Measurements from ENCODE around the gene PCBP3.
"Not testable (repeated sequence)": the region's sequence is repeated elsewhere in the genome, so short reads cannot be mapped to it uniquely, and the experiment has no call there.

The PCBP3 gene

DNA sequence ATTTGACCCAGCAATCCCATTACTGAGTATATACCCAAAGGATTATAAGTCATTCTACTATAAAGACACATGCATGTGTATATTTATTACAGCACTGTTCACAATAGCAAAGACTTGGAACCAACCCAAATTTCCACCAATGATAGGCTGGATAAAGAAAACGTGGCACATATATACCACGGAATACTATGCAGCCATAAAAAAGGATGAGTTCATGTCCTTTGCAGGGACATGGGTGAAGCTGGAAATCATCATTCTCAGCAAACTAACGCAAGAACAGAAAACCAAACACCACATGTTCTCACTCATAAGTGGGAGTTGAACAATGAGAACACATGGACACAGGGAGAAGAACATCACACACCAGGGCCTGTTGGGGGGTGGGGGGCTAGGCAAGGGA is 165.1 kb downstream of the PCBP3 start:
- DNase-seq (ENCODE audit: low read depth), result not testable (repeated sequence)

- no peak for DNase-seq (ENCODE audit: low read depth)
Measured at GRCh38 chr21:45809421-45809820, 165.9 kb downstream of the PCBP3 start.

DNA sequence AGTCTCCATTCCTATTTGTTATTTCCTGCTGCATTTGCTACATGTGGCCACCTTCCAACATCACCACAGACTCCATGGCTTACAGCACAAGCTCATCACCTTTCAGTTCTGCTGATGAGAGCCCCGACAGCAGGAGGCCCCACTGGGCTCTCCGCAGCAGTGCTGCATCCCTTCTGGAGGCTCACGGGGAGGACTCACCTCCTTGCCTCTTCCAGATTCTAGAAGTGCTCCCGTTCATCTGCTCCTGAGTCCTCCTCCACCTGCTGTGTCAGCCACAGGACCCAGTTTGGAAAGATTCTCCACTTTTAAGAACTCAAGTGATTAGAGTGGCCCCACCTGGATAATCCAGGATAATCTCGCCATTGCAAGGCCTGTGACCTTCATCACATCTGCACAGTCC is 167.6 kb downstream of the PCBP3 start:
- no peak for DNase-seq (ENCODE audit: low read depth)

DNA sequence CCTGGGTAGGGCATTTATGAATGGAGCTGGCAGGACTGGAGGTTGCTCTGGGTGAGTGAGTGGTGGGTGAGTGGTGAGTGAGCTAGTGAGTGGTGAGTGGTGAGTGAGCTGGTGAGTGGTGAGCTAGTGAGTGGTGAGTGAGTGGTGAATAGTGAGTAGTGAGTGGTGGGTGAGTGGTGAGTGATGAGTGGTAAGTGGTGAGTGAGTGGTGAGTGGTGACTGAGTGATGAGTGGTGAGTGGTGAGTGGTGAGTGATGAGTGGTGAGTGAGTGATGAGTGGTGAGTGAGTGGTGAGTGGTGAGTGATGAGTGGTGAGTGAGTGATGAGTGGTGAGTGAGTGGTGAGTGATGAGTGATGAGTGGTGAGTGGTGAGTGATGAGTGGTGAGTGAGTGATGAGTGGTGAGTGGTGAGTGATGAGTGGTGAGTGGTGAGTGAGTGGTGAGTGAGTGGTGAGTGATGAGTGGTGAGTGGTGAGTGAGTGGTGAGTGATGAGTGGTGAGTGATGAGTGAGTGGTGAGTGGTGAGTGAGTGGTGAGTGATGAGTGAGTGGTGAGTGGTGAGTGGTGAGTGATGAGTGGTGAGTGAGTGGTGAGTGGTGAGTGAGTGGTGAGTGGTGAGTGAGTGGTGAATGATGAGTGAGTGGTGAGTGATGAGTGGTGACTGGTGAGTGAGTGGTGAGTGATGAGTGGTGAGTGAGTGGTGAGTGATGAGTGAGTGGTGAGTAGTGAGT is 170.8 kb downstream of the PCBP3 start:
- DNase-seq (ENCODE audit: low read depth), result not testable (repeated sequence)

DNA sequence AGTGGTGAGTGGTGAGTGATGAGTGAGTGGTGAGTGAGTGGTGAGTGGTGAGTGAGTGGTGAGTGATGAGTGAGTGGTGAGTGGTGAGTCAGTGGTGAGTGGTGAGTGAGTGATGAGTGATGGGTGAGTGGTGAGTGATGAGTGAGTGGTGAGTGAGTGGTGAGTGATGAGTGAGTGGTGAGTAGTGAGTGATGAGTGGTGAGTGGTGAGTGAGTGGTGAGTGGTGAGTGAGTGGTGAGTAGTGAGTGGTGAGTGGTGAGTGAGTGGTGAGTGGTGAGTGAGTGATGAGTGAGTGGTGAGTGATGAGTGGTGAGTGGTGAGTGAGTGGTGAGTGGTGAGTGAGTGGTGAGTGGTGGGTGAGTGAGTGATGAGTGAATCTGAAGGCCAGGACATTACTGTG is 172.3 kb downstream of the PCBP3 start:
- not testable (repeated sequence) for DNase-seq (ENCODE audit: low read depth)

GRCh38 chr21:45816794-45817193 is 173.3 kb downstream of the PCBP3 start:
- no peak for DNase-seq (ENCODE audit: low read depth)

DNA sequence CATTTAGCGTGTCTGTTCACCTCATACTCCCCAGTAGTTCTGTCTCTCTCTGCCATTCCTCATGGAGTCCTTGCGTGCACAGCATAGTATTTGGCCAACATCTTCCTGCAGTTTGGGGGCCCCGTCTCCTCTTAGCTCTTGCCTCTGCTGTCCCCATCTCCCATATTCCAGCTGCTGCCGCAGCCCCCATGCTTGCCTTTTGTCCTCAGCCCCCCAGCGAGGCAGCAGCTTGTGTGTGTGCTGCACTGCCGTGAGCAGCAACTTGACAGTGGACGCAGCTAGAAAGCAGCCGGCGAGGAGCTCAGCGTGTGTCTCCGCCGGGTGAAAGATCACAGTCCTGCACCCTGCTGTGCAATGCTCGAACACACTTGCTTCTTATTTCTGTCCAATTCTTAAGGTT is 173.8 kb downstream of the PCBP3 start:
- no peak for DNase-seq (ENCODE audit: low read depth)

DNA sequence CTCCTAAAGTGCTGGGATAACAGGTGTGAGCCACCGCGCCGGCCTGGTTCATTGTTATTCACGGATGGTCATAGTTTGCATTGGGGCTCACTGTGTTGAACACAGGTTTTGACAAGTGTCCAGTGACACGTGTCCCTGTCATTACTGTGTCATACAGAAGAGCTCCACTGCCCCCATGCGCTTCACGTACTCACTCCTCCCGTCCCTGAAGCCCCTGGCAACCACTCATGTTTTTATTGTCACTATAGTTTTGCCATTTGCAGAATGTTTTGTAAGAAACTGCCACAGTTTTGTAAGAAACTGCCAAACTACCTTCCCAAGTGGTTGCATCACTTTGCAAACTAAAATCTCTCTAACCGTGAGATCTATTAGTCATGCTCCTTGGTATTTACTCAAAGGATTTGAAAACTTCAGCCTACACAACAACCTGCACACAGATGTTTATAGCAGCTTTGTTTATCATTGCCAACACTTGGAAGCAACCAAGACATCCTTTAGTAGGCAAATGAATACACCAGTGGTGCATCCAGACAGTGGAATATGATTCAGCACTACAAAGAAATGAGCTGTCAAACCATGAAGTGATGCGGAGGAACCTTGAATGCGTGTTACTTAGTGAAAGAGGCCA is 174.9 kb downstream of the PCBP3 start:
- DNase-seq (ENCODE audit: low read depth), result no peak

DNA sequence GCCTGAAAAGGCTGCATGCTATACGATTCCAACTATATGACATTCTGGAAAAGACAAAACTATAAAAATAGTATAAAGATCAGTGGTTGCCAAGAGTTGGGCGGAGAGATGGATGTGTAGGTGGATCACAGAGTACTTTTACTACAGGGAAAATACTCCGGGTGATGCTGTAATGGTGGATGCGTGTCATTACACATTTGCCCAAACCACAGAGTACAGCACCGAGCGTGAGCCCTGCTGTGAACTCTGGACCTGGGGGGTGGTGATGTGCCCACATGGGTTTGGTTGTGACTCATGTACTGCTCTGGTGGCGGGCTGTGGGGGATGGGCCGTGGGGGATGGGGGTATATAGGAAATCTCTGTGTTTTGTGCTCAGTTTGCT is 175.4 kb downstream of the PCBP3 start:
- DNase-seq (ENCODE audit: low read depth), result peak; percentile 64

GRCh38 chr21:45819478-45820170 is 176.1 kb downstream of the PCBP3 start:
- no peak for DNase-seq (ENCODE audit: low read depth)

DNA sequence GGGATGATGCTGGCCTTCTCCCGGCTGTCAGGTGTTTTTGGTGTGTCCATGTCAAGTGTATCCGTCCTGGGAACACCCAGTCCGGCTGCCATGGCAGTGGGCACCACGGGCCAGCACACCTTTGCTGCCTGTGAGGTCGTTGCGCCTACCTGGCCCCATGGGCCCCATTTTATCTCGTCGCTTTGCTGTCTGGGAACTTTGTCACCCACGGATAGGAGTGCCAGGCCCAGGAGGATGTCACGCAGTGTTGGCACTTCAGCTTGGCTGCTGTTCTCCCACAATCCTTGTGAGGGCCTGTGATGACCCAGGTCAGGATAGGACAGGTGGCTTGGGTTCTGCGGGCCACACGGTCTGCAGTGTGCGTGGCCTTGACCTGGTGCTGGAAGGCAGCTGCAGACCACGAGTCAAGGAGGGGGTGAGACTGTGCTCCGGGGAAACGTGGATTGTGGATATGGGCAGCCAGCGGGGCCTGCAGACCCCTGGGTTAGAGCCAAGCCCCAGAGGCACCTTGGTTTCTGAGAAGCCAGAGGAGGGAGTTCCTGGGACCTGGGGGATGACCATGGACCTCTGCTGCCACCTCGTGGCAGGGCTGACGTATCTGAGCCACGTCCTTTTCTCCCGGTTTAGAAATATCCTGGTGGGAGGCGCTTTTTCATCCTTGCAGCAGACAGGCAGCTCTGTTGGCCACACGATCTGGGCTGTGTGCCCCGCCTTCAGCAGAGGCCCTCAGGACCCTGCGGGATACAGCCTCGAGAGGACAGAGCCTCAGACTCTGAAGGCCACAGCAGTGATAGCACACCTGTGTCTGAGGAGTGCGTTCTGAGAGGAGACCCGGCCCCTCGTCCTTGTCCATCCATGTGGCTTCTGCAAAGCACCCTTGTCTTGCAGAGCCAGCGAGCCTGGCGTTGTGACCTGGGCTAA is 176.9 kb downstream of the PCBP3 start:
- peak; percentile 63 for DNase-seq (ENCODE audit: low read depth)

DNA sequence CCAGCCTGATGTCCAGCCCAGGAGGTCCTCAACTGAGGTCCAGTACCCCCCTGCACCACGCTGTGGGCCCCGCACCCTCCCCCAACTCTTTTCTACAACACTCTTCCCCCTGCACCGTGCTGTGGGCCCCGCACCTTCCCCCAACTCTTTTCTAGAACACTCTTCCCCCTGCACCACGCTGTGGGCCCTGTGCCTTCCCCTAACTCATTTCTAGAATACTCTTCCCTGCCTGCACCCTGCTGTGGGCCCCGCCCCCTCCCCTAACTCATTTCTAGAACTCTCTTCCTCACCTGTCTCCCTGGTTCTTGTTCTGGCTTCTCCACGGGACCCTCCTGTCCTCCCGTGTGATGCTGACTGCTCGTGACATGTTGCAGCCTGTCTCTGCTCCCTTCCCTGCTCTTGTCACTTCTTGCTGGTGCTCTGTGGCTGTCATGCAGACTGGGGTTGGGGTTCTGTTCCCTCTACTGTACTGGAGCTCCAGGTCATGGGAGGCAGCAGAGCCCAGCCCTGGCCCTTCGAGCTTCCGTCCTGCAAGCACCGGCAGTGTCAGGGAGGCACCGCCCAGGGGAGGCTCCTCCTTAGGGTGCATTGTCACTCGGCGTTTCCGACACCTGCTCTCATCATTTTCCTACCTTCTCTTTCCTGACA is 177.9 kb downstream of the PCBP3 start:
- no peak for DNase-seq (ENCODE audit: low read depth)

- DNase-seq (ENCODE audit: low read depth), result no peak
Measured at GRCh38 chr21:45821998-45822397, 178.5 kb downstream of the PCBP3 start.

DNA sequence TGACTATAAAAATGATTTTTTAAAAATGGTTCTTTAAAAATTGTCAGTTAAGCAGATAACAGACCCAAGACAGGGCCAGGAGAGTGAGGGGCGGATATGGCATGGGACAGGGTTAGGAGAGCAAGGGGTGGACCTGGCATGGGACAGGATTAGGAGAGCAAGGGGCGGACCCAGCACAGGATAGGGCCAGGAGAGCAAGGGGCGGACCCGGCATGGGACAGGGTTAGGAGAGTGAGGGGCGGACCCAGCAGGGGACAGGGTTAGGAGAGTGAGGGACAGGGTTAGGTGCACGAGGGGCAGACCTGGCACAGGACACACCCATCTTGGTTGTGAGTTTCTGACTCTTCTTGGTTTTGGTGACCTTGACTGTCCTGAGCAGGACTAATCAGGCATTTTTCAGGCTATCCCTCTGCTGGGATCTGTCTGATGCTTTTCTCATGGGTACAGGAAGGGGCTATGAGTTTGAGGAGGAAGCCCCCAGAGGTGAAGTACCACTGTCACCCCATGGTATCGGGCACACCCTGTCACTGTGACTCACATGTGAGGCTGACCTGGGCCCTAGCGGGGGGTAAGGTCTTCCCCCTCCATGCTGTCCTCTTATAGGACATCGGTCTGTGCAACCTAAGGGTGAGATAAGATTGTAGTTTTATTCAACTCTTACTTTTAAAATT is 179.0 kb downstream of the PCBP3 start:
- no peak for DNase-seq (ENCODE audit: low read depth)

DNA sequence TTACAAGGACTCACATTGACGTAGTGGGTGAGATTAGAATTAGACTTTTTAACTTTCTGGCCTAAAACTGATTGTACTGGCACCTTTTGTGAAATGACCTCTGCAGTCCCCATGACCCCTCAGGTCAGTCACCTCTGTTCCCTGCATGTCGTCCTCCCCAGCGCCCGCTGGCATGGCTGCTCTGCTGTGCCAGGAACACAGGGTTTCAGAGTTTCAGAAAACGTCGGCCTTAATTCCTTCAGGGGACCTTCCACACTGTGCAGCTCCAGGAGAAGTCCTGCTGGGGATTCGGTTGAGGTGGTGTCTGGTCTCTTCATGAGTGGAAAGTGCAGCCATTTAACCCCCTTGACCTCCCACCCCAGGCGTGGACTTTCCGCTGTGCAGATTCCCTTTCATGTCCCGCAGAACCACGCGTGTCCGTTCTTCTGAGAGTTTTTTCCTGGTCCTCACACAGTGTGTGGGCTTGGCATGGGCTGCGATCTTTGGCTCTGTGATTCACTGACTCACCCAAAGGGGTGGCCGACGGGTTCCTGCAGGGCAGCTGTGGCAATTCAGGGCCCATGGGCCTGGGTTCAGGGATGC is 179.7 kb downstream of the PCBP3 start:
- no peak for DNase-seq (ENCODE audit: low read depth)

- no peak for DNase-seq (ENCODE audit: low read depth)
Measured at GRCh38 chr21:45824546-45825215, 181.2 kb downstream of the PCBP3 start.

DNA sequence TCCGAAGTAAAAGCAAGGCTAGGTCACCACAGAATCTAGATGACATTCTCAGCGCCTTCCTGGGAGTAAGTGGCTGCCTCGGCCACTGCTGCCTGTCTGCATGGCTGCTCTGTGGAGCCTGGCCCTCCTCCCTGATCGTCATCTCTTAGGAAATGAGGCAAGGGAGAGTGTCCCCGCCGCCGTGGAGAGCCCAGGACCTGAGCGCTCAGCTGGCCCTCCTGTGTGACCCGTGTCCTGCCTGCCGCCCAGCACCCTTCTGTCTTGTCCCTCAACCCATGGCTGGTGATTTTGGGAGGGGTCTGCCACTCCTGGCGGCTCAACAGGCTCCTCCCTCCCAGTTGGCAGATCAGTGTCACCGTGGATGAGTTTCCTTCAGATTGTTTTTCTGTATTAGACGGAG is 181.7 kb downstream of the PCBP3 start:
- DNase-seq (ENCODE audit: low read depth), result no peak

GRCh38 chr21:45826676-45827301 is 183.3 kb downstream of the PCBP3 start:
- no peak for DNase-seq (ENCODE audit: low read depth)

- no peak for DNase-seq (ENCODE audit: low read depth)
Measured at GRCh38 chr21:45827302-45827692, 183.8 kb downstream of the PCBP3 start.
